GM21825 (cell line): Measurements from ENCODE around the gene INF2.

Experiments used
- ATAC-seq: cut with Tn5 transposase; IDR thresholded peaks from one replicate; pipeline ENCODE4 v1.9.1; 2021; ENCODE audit warnings: mild to moderate bottlenecking, moderate library complexity; ENCODE audit not compliant: unreplicated experiment

Gene INF2

DNA sequence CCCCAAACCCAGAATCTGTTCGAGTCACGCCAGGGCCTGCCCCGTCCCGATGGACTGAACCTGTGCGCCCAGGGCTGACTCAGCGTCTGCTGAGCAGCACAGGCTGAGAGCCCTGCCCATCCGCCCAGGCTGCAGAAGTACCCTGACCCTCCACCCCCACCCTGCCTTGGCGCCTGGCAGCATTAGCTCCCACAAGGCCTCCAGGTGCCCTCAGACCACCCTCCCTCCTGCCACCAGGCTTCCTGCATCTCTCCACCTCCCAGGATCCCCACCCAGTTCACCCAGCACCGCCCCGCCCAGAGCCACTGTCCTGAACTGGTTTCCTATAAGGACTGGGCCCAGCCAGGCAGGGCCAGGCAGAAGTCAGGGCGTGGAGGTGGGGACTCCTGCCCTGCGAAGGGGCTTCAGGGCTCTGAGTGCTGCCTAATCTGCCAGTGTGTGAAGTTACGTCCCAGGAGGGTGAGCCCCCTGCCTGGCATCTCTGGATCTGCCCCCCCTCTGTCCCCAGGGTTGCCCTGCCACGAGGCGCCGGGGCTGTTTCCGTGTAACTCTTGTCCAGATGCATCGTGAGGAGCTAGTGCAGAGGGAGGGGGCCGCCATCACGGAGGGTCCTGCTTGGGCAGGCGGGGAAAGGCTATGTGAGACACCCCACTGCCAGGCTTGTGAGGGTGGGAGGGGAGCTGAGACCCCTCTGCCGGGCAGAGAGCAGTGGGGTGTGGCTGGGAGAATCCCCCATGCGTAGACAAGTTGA is 43.7 kb downstream of the INF2 start:
- no peak for ATAC-seq

DNA sequence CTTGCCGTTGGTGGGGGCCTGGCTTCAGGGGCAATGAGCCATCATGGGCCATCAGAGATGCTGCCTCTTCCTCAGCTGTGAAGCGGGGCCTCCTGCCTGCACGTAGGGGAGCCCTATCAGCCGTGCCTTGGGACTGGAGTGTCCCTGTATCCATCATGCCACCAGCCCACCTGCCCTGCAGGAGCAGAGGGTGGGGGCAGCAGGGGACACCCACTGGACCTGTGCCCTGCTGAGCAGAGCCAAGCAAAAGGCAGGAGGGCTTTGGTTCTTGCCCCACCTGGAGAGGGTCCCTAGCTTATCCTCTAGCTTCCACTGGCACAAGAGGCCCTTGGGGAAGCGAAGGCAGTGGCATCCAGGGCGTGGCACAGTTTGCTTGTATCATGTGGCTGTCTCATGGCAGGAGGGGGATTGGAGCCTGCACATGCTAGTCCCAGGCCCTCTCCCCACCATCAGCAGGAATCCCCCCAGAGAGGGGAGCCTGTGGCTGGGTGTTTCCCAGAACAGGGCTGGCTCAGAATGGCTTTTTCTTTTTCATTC is 44.7 kb downstream of the INF2 start:
- ATAC-seq = no peak

DNA sequence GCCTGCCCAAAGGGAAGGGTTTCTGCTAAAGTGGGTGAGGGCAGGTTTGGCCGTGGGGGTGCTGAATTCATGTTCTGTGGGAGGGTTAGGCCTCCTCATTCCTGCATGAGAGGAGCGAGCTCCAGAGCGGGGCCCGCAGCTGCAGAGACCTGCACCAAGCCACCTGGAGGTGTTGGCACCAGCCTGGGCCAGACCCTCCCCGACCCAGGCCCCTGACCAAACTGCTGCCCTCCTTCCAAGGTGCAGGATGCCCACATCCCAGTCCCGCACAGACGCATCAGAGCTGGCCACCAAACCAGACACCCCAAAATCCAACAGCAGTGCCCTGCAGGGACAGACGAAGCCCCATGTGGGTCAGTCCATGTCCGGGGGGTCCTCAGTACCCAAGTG is 45.2 kb downstream of the INF2 start:
- ATAC-seq = no peak

- ATAC-seq = no peak
These were observed 45.8 kb downstream of the INF2 start for GRCh38 chr14:104734991-104735779.

DNA sequence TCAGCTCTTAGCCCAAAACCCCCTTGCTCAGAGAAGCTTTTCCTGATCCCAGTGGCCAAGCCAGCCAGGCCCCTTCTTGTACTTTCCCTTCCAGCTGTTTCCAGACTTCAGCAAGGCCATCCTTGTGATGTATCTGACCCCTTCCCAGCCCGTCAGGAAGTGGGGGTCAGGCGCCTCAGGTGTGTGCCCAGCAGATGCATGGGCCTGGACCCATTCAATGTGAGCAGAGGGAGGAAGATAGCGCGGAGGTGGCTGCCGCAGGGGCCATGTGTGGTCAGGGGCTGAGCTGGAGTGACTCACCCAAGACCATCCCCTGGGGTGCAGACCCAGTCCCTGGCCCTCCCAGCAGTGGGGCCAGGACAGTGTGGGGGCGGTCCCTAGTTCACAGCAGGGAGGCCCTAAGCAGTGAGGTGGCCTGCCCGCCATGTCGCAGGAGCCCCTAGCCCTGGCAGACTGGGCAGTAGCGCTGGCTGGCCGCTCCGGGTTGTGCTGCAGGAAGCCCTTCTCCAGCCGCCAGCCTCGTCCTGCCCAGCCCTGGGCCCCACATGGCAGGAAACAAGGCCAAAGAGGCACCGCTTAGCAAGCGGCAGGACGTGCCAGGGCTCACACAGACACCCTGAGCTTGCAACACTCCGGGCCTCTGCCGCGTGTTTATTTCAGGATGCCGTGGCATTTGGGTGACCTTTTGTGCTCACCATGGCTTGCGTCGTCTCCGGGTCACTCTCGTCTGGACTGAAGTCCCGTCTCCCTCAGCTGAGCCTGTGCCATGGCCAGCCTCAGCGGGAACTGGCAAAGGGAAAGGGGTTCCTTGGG is 46.6 kb downstream of the INF2 start:
- no peak for ATAC-seq

- ATAC-seq = no peak
These were observed 49.1 kb downstream of the INF2 start for GRCh38 chr14:104738375-104739019.

DNA sequence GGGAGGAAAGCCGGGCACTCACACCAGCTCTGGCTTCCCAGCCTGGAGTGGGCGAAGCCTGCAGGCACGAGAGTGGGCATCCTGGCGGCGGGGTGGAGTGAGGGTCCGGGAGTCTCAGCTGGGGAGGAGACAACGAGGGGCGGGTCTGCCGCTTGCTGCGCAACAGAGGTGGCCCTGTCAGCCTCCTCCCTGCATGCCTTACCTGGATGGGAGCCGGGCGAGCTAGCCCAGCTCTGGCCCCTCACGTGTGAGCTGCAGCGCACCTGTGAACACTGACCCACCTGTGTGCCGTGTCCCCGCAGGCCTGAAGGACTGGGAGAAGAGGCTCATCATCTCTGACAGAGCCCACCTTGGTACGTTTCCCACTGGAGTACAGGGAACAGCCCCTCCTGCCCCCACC is 49.6 kb downstream of the INF2 start:
- ATAC-seq = no peak

DNA sequence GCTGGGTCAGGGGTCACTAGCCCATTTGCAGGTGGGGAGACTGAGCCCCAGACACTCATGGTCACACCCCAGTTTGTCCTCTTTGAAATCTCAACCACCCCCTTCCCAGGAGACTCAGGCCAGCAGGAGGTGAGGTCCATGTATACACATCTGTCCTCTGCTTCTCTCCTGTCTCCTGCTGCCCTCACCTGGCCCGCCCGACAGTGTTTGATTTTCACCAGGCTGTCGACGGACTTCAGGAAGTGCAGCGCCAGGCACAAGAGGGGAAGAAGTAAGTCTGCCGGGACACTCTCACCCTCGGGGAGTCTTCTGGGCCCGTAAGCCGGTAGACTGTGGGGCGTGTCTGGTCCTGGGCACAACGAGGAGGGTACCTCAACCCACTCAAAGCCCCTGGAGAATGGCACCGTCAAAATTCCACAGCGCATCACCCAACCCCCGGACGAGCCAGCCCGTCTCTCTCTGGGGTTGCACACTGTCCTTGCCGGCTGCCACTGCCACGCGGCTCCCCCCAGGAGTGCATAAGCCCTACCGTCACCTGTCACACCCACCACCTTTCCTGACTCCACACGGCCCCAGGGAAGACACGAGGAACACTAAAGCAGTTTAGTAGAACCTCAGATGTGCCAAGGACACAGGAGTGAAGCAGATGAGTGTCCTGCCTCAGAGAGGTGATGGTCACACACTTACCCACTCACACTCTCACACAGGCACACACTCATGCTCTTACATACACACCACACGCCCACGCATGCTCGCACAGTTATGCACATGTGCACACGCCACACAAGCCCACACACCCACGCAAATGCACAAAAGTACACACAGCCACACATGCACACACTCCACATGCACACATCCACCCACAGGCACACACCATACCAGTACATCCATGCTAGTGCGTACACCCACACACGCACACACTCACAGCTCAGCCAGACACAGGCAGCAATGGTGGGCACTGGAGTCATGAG is 50.4 kb downstream of the INF2 start:
- no peak for ATAC-seq

DNA sequence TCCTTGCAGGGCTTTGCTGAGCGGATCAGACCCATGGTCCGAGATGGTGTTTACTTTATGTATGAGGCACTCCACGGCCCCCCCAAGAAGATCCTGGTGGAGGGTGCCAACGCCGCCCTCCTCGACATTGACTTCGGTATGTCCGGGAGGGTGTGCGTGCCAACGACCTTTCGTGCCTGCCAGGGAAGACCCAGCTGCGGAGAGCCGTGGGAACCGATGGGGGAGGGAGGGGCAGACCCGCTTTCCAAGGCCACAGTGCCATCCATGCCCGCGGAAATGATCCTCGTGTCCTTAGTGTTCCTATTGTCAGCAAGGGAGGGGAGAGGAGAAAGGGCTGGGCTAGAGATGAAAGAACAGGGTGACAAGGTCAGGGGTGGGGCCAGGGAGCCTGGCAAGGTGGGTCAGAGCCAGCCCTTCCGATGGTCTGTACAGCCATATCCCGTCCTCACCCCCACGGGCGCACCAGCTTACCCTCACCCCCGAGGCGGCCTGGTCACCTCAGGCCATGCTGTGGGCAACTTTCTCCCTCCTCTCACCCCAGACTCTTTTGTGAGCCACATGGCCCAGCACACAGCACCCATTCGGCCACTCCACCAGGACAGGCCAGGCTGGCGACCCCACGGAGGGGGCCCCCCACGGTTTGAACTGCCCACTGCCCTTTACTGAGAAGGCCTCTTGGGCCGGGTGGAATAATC is 51.8 kb downstream of the INF2 start:
- no peak for ATAC-seq

DNA sequence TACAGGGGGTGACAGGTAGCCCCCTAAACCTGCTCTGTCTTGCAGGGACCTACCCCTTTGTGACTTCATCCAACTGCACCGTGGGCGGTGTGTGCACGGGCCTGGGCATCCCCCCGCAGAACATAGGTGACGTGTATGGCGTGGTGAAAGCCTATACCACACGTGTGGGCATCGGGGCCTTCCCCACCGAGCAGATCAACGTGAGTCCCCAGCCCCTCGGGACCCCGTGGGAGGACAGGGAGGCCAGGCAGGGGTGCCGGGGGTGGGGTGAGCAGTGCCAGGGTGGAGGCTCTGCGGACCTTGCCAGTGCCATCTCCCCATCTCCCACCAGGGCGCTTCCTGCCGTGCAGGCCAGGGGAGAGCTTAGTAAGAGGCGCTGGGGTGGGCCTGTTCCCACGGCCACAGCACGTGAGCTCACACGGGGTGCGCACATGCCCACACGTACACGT is 52.4 kb downstream of the INF2 start:
- ATAC-seq = no peak

DNA sequence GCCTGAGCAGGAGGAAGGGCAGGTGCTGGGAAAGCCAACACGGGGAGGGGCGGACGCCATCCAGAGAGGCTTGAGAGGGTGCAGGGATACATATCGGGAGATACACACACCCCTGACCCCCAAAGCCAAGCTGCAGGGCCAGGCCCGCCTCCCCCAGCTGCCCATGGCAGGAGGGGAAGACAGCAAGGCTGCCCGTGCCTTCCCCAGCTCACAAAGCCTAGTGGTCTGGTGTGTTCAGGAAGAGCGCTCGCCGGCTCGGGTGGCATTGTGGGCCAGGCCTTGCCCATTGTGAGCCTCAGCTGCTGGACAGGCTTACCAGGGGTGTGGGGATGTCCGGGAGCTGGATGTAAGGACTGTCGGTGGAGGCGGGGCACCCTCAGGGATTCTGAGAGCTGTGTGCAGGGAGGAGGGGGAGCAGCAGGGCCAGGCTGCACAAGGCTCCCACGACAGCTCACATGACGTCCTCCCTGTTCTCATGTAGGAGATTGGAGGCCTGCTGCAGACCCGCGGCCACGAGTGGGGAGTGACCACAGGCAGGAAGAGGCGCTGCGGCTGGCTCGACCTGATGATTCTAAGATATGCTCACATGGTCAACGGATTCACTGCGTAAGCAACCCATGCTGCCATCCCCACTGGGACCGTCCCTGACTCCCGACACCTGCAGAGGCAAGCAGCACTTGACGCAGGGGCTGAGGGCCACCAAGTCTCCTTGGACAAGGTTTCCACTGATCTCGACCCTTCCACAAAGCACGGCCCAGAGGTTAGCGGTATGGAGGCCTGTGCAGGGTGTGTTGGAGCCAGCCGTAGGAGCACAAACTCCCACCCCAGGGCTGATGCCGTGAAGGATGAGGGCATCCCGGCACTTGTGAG is 53.4 kb downstream of the INF2 start:
- no peak for ATAC-seq

DNA sequence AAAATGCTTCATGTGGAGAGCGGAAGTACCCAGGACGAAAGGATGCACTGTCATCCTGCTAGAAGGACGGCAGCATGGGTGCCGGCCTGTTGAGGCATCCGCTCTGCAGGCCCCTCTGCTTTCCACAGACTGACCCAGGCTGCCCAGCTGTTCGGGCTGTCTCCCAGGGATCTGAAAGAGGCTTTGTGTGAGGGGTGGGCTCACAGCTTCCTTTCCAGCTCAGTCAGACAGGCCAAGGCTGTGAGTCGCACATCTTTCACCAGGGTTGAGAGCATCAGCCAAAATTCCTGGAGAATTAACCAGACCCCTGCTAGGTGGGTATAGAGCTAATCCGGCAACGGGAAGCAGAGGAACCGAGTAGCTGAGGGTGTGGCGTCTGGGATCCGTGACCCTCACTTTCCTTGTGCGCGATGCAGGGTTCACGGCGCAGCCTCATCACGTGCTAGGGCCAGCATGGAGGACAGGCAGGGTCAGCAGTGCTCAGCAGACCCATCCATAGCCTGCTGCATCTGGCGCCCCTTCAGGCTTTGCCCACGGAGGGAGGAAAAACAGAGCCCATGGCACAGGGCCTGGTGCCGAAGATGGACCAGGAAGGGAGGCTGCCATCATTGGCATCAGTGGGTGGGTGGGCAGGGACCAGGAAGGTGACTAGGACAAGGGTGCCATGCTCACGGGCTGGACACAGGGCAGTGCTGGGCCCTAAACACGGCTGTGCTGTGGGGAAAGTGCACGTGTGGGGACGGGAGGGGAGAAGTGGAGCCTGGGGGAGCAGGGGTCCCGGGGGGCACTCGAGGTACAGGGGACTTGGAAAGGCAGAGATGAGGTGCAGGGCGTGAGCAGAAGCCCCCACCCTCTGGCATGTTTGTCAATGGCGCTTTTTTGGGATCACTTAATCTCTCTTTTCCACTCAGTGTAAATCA is 54.3 kb downstream of the INF2 start:
- no peak for ATAC-seq

DNA sequence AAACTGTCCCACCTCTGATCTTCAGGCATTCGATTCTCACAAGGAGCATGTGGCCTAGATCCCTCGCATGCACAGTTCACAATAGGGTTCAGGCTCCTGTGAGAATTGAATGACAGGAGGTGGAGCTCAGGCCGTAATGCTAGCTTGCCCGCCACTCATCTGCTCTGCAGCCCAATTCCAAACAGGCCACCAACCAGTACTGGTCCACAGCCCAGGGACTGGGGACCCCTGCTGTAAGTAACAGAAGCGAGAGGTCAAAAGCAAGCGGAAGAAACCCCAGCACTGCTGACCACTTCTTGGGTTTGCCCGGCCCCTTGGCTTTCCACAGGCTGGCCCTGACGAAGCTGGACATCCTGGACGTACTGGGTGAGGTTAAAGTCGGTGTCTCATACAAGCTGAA is 55.1 kb downstream of the INF2 start:
- ATAC-seq = no peak

DNA sequence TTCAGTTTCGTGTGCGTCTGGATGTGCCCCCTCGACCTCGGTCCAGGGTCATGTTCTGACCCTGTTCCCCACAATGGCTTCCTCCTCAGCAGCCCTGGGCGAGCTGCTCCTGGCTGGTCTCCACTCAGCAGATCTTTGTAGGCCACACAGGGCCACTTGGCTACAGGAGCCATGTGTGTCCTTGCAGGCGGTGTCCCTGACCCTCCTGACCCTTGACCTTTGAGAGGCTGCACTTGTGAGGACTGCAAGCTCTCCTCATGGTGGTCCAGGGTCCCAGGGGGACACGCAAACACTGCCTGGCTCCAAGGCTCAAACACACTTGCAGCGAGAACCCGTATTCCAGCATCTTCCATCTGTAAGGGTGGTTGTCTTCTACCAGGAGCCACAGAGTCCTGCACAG is 56.0 kb downstream of the INF2 start:
- no peak for ATAC-seq

- ATAC-seq = no peak
These were observed 56.7 kb downstream of the INF2 start for GRCh38 chr14:104746071-104746545.

GRCh38 chr14:104746934-104747481 is 57.6 kb downstream of the INF2 start:
- no peak for ATAC-seq

GRCh38 chr14:104747876-104748275 is 58.5 kb downstream of the INF2 start:
- ATAC-seq = no peak
